ENCODE measurements around the gene DLG2.

DLG2 gene

GRCh38 chr11:84142411-84142810, 1484.7 kb downstream of the DLG2 start:
- no peaks in the 10 kb centered on the region for H3K27me3 Mint-ChIP-seq
- intact Hi-C loops (cut with micrococcal nuclease): no loop called here
- no peaks in the 10 kb centered on the region for H3K36me3 Mint-ChIP-seq (ENCODE audit: low read depth)
- no peak overlapping the region for H3K4me3 Mint-ChIP-seq
- no peak overlapping the region for H3K27ac Mint-ChIP-seq
- H3K9me3 Mint-ChIP-seq: no peaks in the 10 kb centered on the region
- no peaks in the 10 kb centered on the region for H3K4me1 Mint-ChIP-seq (ENCODE audit: low read depth)

GRCh38 chr11:84140386-84141169, 1486.6 kb downstream of the DLG2 start:
- Mint-ChIP-seq H3K4me3 (no peak overlapping the region), H3K4me1 (ENCODE audit: low read depth) (no peaks in the 10 kb centered on the region), H3K9me3 (peaks cover 6% of the 10 kb centered on the region), H3K36me3 (ENCODE audit: low read depth) (no peaks in the 10 kb centered on the region), H3K27me3 (no peaks in the 10 kb centered on the region), H3K27ac (no peak overlapping the region)
- intact Hi-C loops (cut with micrococcal nuclease): no loop called here

GRCh38 chr11:84137960-84138359, 1489.2 kb downstream of the DLG2 start:
- intact Hi-C loops (cut with micrococcal nuclease): no loop called here

GRCh38 chr11:84137505-84137904, 1489.6 kb downstream of the DLG2 start:
- intact Hi-C loops (cut with micrococcal nuclease): no loop called here
- Mint-ChIP-seq H3K27me3 (no peaks in the 10 kb centered on the region), H3K4me1 (ENCODE audit: low read depth) (no peaks in the 10 kb centered on the region), H3K9me3 (peaks cover 12% of the 10 kb centered on the region), H3K4me3 (no peak overlapping the region), H3K36me3 (ENCODE audit: low read depth) (no peaks in the 10 kb centered on the region), H3K27ac (no peak overlapping the region)

More at GRCh38 chr11:84137960-84138359, 1489.2 kb downstream of the DLG2 start:
- Mint-ChIP-seq H3K4me1 (ENCODE audit: low read depth) (no peaks in the 10 kb centered on the region), H3K4me3 (no peak overlapping the region), H3K27me3 (no peaks in the 10 kb centered on the region), H3K27ac (no peak overlapping the region), H3K9me3 (peaks cover 12% of the 10 kb centered on the region), H3K36me3 (ENCODE audit: low read depth) (no peaks in the 10 kb centered on the region)

GRCh38 chr11:84136926-84137325, 1490.2 kb downstream of the DLG2 start:
- H3K4me1 Mint-ChIP-seq (ENCODE audit: low read depth): no peaks in the 10 kb centered on the region
- H3K9me3 Mint-ChIP-seq: peaks cover 12% of the 10 kb centered on the region
- intact Hi-C loops (cut with micrococcal nuclease): no loop called here
- no peaks in the 10 kb centered on the region for H3K36me3 Mint-ChIP-seq (ENCODE audit: low read depth)
- H3K27me3 Mint-ChIP-seq: no peaks in the 10 kb centered on the region
- no peak overlapping the region for H3K27ac Mint-ChIP-seq
- H3K4me3 Mint-ChIP-seq: no peak overlapping the region

GRCh38 chr11:84130646-84131427, 1496.3 kb downstream of the DLG2 start:
- intact Hi-C loops (cut with micrococcal nuclease): no loop called here
- H3K4me1 Mint-ChIP-seq (ENCODE audit: low read depth): no peaks in the 10 kb centered on the region
- H3K9me3 Mint-ChIP-seq: peaks cover 8% of the 10 kb centered on the region
- H3K27me3 Mint-ChIP-seq: no peaks in the 10 kb centered on the region
- H3K36me3 Mint-ChIP-seq (ENCODE audit: low read depth): no peaks in the 10 kb centered on the region
- H3K4me3 Mint-ChIP-seq: no peak overlapping the region
- no peak overlapping the region for H3K27ac Mint-ChIP-seq

- Mint-ChIP-seq H3K27ac (no peak overlapping the region), H3K9me3 (peaks cover under 1% of the 10 kb centered on the region), H3K4me1 (ENCODE audit: low read depth) (no peaks in the 10 kb centered on the region), H3K4me3 (no peak overlapping the region), H3K36me3 (ENCODE audit: low read depth) (no peaks in the 10 kb centered on the region), H3K27me3 (no peaks in the 10 kb centered on the region)
- intact Hi-C loops (cut with micrococcal nuclease): no loop called here
Measured at GRCh38 chr11:84129961-84130576, 1497.1 kb downstream of the DLG2 start.

- Mint-ChIP-seq H3K4me1 (ENCODE audit: low read depth) (no peaks in the 10 kb centered on the region), H3K27me3 (no peaks in the 10 kb centered on the region), H3K9me3 (no peaks in the 10 kb centered on the region), H3K36me3 (ENCODE audit: low read depth) (no peaks in the 10 kb centered on the region), H3K4me3 (no peak overlapping the region), H3K27ac (no peak overlapping the region)
- intact Hi-C loops (cut with micrococcal nuclease): no loop called here
Measured at GRCh38 chr11:84128840-84129239, 1498.3 kb downstream of the DLG2 start.

GRCh38 chr11:84117394-84117793, 1509.8 kb downstream of the DLG2 start:
- H3K9me3 Mint-ChIP-seq: peaks cover 10% of the 10 kb centered on the region
- H3K4me3 Mint-ChIP-seq: no peak overlapping the region
- no peak overlapping the region for H3K27ac Mint-ChIP-seq
- no peaks in the 10 kb centered on the region for H3K36me3 Mint-ChIP-seq (ENCODE audit: low read depth)
- no peaks in the 10 kb centered on the region for H3K4me1 Mint-ChIP-seq (ENCODE audit: low read depth)
- no peaks in the 10 kb centered on the region for H3K27me3 Mint-ChIP-seq
- intact Hi-C loops (cut with micrococcal nuclease): no loop called here

- Mint-ChIP-seq H3K36me3 (ENCODE audit: low read depth) (no peaks in the 10 kb centered on the region), H3K27ac (no peak overlapping the region), H3K27me3 (no peaks in the 10 kb centered on the region), H3K9me3 (peaks cover 4% of the 10 kb centered on the region), H3K4me1 (ENCODE audit: low read depth) (no peaks in the 10 kb centered on the region), H3K4me3 (no peak overlapping the region)
- intact Hi-C loops (cut with micrococcal nuclease): no loop called here
Measured at GRCh38 chr11:84106541-84106940, 1520.6 kb downstream of the DLG2 start.

GRCh38 chr11:84105148-84105547, 1522.0 kb downstream of the DLG2 start:
- intact Hi-C loops (cut with micrococcal nuclease): no loop called here
- no peak overlapping the region for H3K4me3 Mint-ChIP-seq
- no peaks in the 10 kb centered on the region for H3K9me3 Mint-ChIP-seq
- no peak overlapping the region for H3K27ac Mint-ChIP-seq
- no peaks in the 10 kb centered on the region for H3K27me3 Mint-ChIP-seq
- H3K4me1 Mint-ChIP-seq (ENCODE audit: low read depth): no peaks in the 10 kb centered on the region
- H3K36me3 Mint-ChIP-seq (ENCODE audit: low read depth): no peaks in the 10 kb centered on the region

- Mint-ChIP-seq H3K36me3 (ENCODE audit: low read depth) (no peaks in the 10 kb centered on the region), H3K9me3 (no peaks in the 10 kb centered on the region), H3K27ac (no peak overlapping the region), H3K4me1 (ENCODE audit: low read depth) (no peaks in the 10 kb centered on the region), H3K27me3 (no peaks in the 10 kb centered on the region), H3K4me3 (no peak overlapping the region)
- intact Hi-C loops (cut with micrococcal nuclease): no loop called here
Measured at GRCh38 chr11:84103096-84103495, 1524.0 kb downstream of the DLG2 start.

GRCh38 chr11:84097186-84097585, 1530.0 kb downstream of the DLG2 start:
- Mint-ChIP-seq H3K4me3 (no peak overlapping the region), H3K36me3 (ENCODE audit: low read depth) (no peaks in the 10 kb centered on the region), H3K4me1 (ENCODE audit: low read depth) (no peaks in the 10 kb centered on the region), H3K27ac (no peak overlapping the region), H3K27me3 (no peaks in the 10 kb centered on the region), H3K9me3 (no peaks in the 10 kb centered on the region)
- intact Hi-C loops (cut with micrococcal nuclease): no loop called here
